Measurements from ENCODE around the gene SIVA1. TPM values are rescaled to one million over a fixed set of nuclear protein-coding genes. Genes with fewer than 3 reads are reported as not detected.

SIVA1 gene
- total RNA-seq, 2 donors from 2014 or later: 218 to 320 TPM

GRCh38 chr14:104732355-104732804 is 20.6 kb upstream of the SIVA1 start:
- Histone ChIP-seq H3K27ac (peak overlapping the region; percentile 91 to 95), H3K36me3 (no peaks in the 10 kb centered on the region), H3K9me3 (no peaks in the 10 kb centered on the region), H3K4me3 (no peak overlapping the region), H3K4me1 (ENCODE audit: control insufficient read depth in 1 of 2, low read depth in 2 of 2) (peaks cover 39 to 69% of the 10 kb centered on the region in 2 donors), H3K27me3 (replicated peaks; ENCODE audit: insufficient read depth) (no peaks in the 10 kb centered on the region)
- ATAC-seq (ENCODE audit: insufficient number of reproducible peaks, low FRiP score, low read depth): no peak
- DNase-seq (ENCODE audit: low spot score): no peak
- TF ChIP-seq, protein P1, sequence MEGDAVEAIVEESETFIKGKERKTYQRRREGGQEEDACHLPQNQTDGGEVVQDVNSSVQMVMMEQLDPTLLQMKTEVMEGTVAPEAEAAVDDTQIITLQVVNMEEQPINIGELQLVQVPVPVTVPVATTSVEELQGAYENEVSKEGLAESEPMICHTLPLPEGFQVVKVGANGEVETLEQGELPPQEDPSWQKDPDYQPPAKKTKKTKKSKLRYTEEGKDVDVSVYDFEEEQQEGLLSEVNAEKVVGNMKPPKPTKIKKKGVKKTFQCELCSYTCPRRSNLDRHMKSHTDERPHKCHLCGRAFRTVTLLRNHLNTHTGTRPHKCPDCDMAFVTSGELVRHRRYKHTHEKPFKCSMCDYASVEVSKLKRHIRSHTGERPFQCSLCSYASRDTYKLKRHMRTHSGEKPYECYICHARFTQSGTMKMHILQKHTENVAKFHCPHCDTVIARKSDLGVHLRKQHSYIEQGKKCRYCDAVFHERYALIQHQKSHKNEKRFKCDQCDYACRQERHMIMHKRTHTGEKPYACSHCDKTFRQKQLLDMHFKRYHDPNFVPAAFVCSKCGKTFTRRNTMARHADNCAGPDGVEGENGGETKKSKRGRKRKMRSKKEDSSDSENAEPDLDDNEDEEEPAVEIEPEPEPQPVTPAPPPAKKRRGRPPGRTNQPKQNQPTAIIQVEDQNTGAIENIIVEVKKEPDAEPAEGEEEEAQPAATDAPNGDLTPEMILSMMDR (IDR thresholded peaks at IDR 0.05): no peak

- DNase-seq (ENCODE audit: low spot score) (no peak), ATAC-seq (ENCODE audit: insufficient number of reproducible peaks, low FRiP score, low read depth) (no peak)
- H3K4me1 ChIP-seq (ENCODE audit: control insufficient read depth in 1 of 2, low read depth in 2 of 2): peaks cover 40 to 75% of the 10 kb centered on the region in 2 donors
- H3K36me3 ChIP-seq: no peaks in the 10 kb centered on the region
- no peak overlapping the region for H3K4me3 ChIP-seq
- no peaks in the 10 kb centered on the region for H3K27me3 ChIP-seq (replicated peaks; ENCODE audit: insufficient read depth)
- H3K27ac ChIP-seq: peak overlapping the region; percentile 91 to 95
- H3K9me3 ChIP-seq: no peaks in the 10 kb centered on the region
- TF ChIP-seq, protein P1 (IDR thresholded peaks at IDR 0.05): no peak
Measured at GRCh38 chr14:104732931-104733681, 19.8 kb upstream of the SIVA1 start.

GRCh38 chr14:104734051-104734587 is 18.8 kb upstream of the SIVA1 start:
- Histone ChIP-seq H3K36me3 (no peaks in the 10 kb centered on the region), H3K9me3 (no peaks in the 10 kb centered on the region), H3K27me3 (replicated peaks; ENCODE audit: insufficient read depth) (no peaks in the 10 kb centered on the region), H3K27ac (peak overlapping the region; percentile 91 to 95), H3K4me1 (ENCODE audit: control insufficient read depth in 1 of 2, low read depth in 2 of 2) (peaks cover 40 to 75% of the 10 kb centered on the region in 2 donors), H3K4me3 (no peak overlapping the region)
- TF ChIP-seq, protein P1 (IDR thresholded peaks at IDR 0.05): no peak
- DNase-seq (ENCODE audit: low spot score) (no peak), ATAC-seq (ENCODE audit: insufficient number of reproducible peaks, low FRiP score, low read depth) (no peak)

DNA sequence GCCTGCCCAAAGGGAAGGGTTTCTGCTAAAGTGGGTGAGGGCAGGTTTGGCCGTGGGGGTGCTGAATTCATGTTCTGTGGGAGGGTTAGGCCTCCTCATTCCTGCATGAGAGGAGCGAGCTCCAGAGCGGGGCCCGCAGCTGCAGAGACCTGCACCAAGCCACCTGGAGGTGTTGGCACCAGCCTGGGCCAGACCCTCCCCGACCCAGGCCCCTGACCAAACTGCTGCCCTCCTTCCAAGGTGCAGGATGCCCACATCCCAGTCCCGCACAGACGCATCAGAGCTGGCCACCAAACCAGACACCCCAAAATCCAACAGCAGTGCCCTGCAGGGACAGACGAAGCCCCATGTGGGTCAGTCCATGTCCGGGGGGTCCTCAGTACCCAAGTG is 18.4 kb upstream of the SIVA1 start:
- H3K4me3 ChIP-seq: no peak overlapping the region
- no peaks in the 10 kb centered on the region for H3K9me3 ChIP-seq
- no peak for ATAC-seq (ENCODE audit: insufficient number of reproducible peaks, low FRiP score, low read depth)
- peaks cover 40 to 75% of the 10 kb centered on the region in 2 donors for H3K4me1 ChIP-seq (ENCODE audit: control insufficient read depth in 1 of 2, low read depth in 2 of 2)
- H3K36me3 ChIP-seq: peaks cover 3% of the 10 kb centered on the region
- no peak for DNase-seq (ENCODE audit: low spot score)
- H3K27ac ChIP-seq: peak overlapping the region; percentile 91 to 95
- no peaks in the 10 kb centered on the region for H3K27me3 ChIP-seq (replicated peaks; ENCODE audit: insufficient read depth)
- TF ChIP-seq, protein P1 (IDR thresholded peaks at IDR 0.05): no peak

GRCh38 chr14:104734991-104735779 is 17.8 kb upstream of the SIVA1 start:
- Histone ChIP-seq H3K27ac (peak overlapping the region; percentile 91 to 95), H3K4me1 (ENCODE audit: control insufficient read depth in 1 of 2, low read depth in 2 of 2) (peaks cover 40 to 71% of the 10 kb centered on the region in 2 donors), H3K4me3 (no peak overlapping the region), H3K9me3 (no peaks in the 10 kb centered on the region), H3K36me3 (peaks cover 9% of the 10 kb centered on the region), H3K27me3 (replicated peaks; ENCODE audit: insufficient read depth) (no peaks in the 10 kb centered on the region)
- ATAC-seq (ENCODE audit: insufficient number of reproducible peaks, low FRiP score, low read depth) (no peak), DNase-seq (ENCODE audit: low spot score) (no peak)
- TF ChIP-seq, protein P1 (IDR thresholded peaks at IDR 0.05): no peak
